ES-I3 (cell line): Measurements from ENCODE around the gene GZMH.
"Not testable (repeated sequence)": the region's sequence is repeated elsewhere in the genome, so short reads cannot be mapped to it uniquely, and the experiment has no call there.

Source experiments
- H3K36me3 ChIP-seq: 2 replicates; pipeline ENCODE4 v1.6.1; 2013; ENCODE audit warnings: mild to moderate bottlenecking, low read length, control low read depth, moderate library complexity; ENCODE audit not compliant: insufficient read depth
- H3K4me1 ChIP-seq: 2 replicates; pipeline ENCODE4 v1.6.1; 2013; ENCODE audit warnings: mild to moderate bottlenecking, control low read depth, low read length; ENCODE audit not compliant: insufficient read depth
- H3K9ac ChIP-seq: 2 replicates; pipeline ENCODE4 v1.6.1; 2013; ENCODE audit warnings: low read depth, mild to moderate bottlenecking, low read length, moderate library complexity
- H3K9me3 ChIP-seq: 2 replicates; pipeline ENCODE4 v1.6.1; 2013; ENCODE audit warnings: mild to moderate bottlenecking, low read length, moderate library complexity; ENCODE audit not compliant: control insufficient read depth, insufficient read depth

Gene GZMH

GRCh38 chr14:24609655-24610344 is at the start of gene GZMH:
TSS of gene GZMH (minus strand) at chr14:24609685. CDS start at chr14:24609613, 72 bp downstream.
- no peaks in the 10 kb centered on the region; the same call in 1 of the 2 replicates for H3K9me3 ChIP-seq
- no peaks in the 10 kb centered on the region for H3K36me3 ChIP-seq
- no peak within 1 kb of the TSS for H3K9ac ChIP-seq
- H3K4me1 ChIP-seq: no peaks in the 10 kb centered on the region

- H3K36me3 ChIP-seq, H3K4me1 ChIP-seq, H3K9ac ChIP-seq, H3K9me3 ChIP-seq: not testable (repeated sequence)
Measured at GRCh38 chr14:24648361-24648760, 38.9 kb upstream of the GZMH start.

- Histone ChIP-seq H3K4me1 (no peaks in the 10 kb centered on the region), H3K9ac (no peak overlapping the region), H3K36me3 (no peaks in the 10 kb centered on the region), H3K9me3 (no peaks in the 10 kb centered on the region)
Measured at GRCh38 chr14:24639905-24640304, 30.4 kb upstream of the GZMH start.

GRCh38 chr14:24639270-24639669 is 29.8 kb upstream of the GZMH start:
- Histone ChIP-seq H3K9ac (no peak overlapping the region), H3K36me3 (no peaks in the 10 kb centered on the region), H3K4me1 (no peaks in the 10 kb centered on the region), H3K9me3 (no peaks in the 10 kb centered on the region)

GRCh38 chr14:24634158-24634557 is 24.7 kb upstream of the GZMH start, which contains the start of gene GZMB:
TSS of gene GZMB (minus strand) at chr14:24634190. CDS start at chr14:24634160, 30 bp downstream.
- no peak within 1 kb of the TSS for H3K9ac ChIP-seq
- H3K36me3 ChIP-seq: no peaks in the 10 kb centered on the region
- no peaks in the 10 kb centered on the region for H3K9me3 ChIP-seq
- no peaks in the 10 kb centered on the region for H3K4me1 ChIP-seq

- H3K9me3 ChIP-seq: no peaks in the 10 kb centered on the region
- no peaks in the 10 kb centered on the region for H3K36me3 ChIP-seq
- H3K4me1 ChIP-seq: no peaks in the 10 kb centered on the region
- H3K9ac ChIP-seq: no peak overlapping the region
Measured at GRCh38 chr14:24633353-24633752, 23.9 kb upstream of the GZMH start.

GRCh38 chr14:24632761-24633160 is 23.3 kb upstream of the GZMH start:
- H3K9ac ChIP-seq: no peak overlapping the region
- no peaks in the 10 kb centered on the region for H3K9me3 ChIP-seq
- H3K36me3 ChIP-seq: no peaks in the 10 kb centered on the region
- H3K4me1 ChIP-seq: no peaks in the 10 kb centered on the region

GRCh38 chr14:24632336-24632735 is 22.9 kb upstream of the GZMH start:
- no peaks in the 10 kb centered on the region for H3K9me3 ChIP-seq
- no peaks in the 10 kb centered on the region for H3K4me1 ChIP-seq
- H3K9ac ChIP-seq: no peak overlapping the region
- H3K36me3 ChIP-seq: no peaks in the 10 kb centered on the region

GRCh38 chr14:24631749-24632335 is 22.4 kb upstream of the GZMH start:
- Histone ChIP-seq H3K36me3 (no peaks in the 10 kb centered on the region), H3K4me1 (no peaks in the 10 kb centered on the region), H3K9me3 (no peaks in the 10 kb centered on the region), H3K9ac (no peak overlapping the region)

- no peaks in the 10 kb centered on the region for H3K4me1 ChIP-seq
- no peaks in the 10 kb centered on the region for H3K36me3 ChIP-seq
- no peak overlapping the region for H3K9ac ChIP-seq
- H3K9me3 ChIP-seq: no peaks in the 10 kb centered on the region
Measured at GRCh38 chr14:24630872-24631477, 21.5 kb upstream of the GZMH start.

- no peaks in the 10 kb centered on the region for H3K4me1 ChIP-seq
- no peaks in the 10 kb centered on the region for H3K36me3 ChIP-seq
- no peak overlapping the region for H3K9ac ChIP-seq
- H3K9me3 ChIP-seq: no peaks in the 10 kb centered on the region
Measured at GRCh38 chr14:24630087-24630871, 20.8 kb upstream of the GZMH start.

GRCh38 chr14:24629521-24629920 is 20.0 kb upstream of the GZMH start:
- Histone ChIP-seq H3K9ac (no peak overlapping the region), H3K9me3 (no peaks in the 10 kb centered on the region), H3K4me1 (no peaks in the 10 kb centered on the region), H3K36me3 (no peaks in the 10 kb centered on the region)

GRCh38 chr14:24613747-24614146 is 4.3 kb upstream of the GZMH start:
- Histone ChIP-seq H3K36me3 (no peaks in the 10 kb centered on the region), H3K4me1 (no peaks in the 10 kb centered on the region), H3K9ac (no peak overlapping the region), H3K9me3 (no peaks in the 10 kb centered on the region)

- Histone ChIP-seq H3K36me3 (no peaks in the 10 kb centered on the region), H3K9me3 (no peaks in the 10 kb centered on the region)
Measured at GRCh38 chr14:24613241-24613640, 3.8 kb upstream of the GZMH start.

More at GRCh38 chr14:24613241-24613640, 3.8 kb upstream of the GZMH start:
- Histone ChIP-seq H3K9ac (no peak overlapping the region), H3K4me1 (no peaks in the 10 kb centered on the region)
